ENCODE measurements around the gene ASTN1.

Gene ASTN1

GRCh38 chr1:176942346-176942745, 222.2 kb downstream of the ASTN1 start:
- no peak overlapping the region for H3K4me3 ChIP-seq (ENCODE audit: low read depth in 1 of 2, low read length in 2 of 2)
- no peaks in the 10 kb centered on the region for H3K36me3 ChIP-seq (ENCODE audit: control insufficient read depth in 1 of 2, insufficient read depth in 2 of 2, low read length in 2 of 2)
- no peaks in the 10 kb centered on the region for H3K27me3 ChIP-seq (ENCODE audit: low read depth, low read length)
- H3K4me1 ChIP-seq (ENCODE audit: control insufficient read depth in 1 of 2, insufficient read depth in 2 of 2, low read length in 2 of 2), result no peaks in the 10 kb centered on the region
- no peak overlapping the region for H3K27ac ChIP-seq (ENCODE audit: low read length)
- no peaks in the 10 kb centered on the region for H3K9me3 ChIP-seq (ENCODE audit: control insufficient read depth in 1 of 2, low read length in 2 of 2)

- Histone ChIP-seq H3K27ac (ENCODE audit: low read length) (no peak overlapping the region), H3K27me3 (ENCODE audit: low read depth, low read length) (no peaks in the 10 kb centered on the region), H3K4me1 (ENCODE audit: control insufficient read depth in 1 of 2, insufficient read depth in 2 of 2, low read length in 2 of 2) (no peaks in the 10 kb centered on the region), H3K9me3 (ENCODE audit: control insufficient read depth in 1 of 2, low read length in 2 of 2) (no peaks in the 10 kb centered on the region), H3K4me3 (ENCODE audit: low read depth in 1 of 2, low read length in 2 of 2) (no peak overlapping the region), H3K36me3 (ENCODE audit: control insufficient read depth in 1 of 2, insufficient read depth in 2 of 2, low read length in 2 of 2) (no peaks in the 10 kb centered on the region)
These were observed 224.5 kb downstream of the ASTN1 start for GRCh38 chr1:176939993-176940392.

DNA sequence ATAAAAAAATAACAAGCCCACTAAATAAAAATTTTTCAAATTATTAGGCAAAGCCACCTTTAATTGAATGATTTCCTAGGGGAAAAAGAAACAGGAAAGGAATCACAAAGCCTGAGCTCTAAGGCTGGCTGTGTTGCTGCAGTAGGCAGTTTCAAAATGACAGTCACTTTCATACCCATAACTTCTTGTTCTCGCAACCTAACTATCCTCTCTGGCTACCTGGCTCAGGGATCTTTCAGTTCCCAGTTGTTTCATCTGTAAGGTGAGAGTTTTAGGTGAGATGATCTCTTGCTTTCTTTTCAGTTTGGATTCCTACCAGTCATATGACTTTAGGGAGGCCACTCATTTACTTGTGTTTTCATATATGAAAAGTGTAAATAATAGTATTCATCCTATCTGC, 226.1 kb downstream of the ASTN1 start:
- H3K27ac ChIP-seq (ENCODE audit: low read length), result no peak overlapping the region
- H3K27me3 ChIP-seq (ENCODE audit: low read depth, low read length), result no peaks in the 10 kb centered on the region
- no peaks in the 10 kb centered on the region for H3K36me3 ChIP-seq (ENCODE audit: control insufficient read depth in 1 of 2, insufficient read depth in 2 of 2, low read length in 2 of 2)
- no peak overlapping the region for H3K4me3 ChIP-seq (ENCODE audit: low read depth in 1 of 2, low read length in 2 of 2)
- no peaks in the 10 kb centered on the region for H3K4me1 ChIP-seq (ENCODE audit: control insufficient read depth in 1 of 2, insufficient read depth in 2 of 2, low read length in 2 of 2)
- no peaks in the 10 kb centered on the region for H3K9me3 ChIP-seq (ENCODE audit: control insufficient read depth in 1 of 2, low read length in 2 of 2)

GRCh38 chr1:176934370-176934769, 230.1 kb downstream of the ASTN1 start:
- H3K27ac ChIP-seq (ENCODE audit: low read length), result no peak overlapping the region
- H3K27me3 ChIP-seq (ENCODE audit: low read depth, low read length), result no peaks in the 10 kb centered on the region
- H3K4me3 ChIP-seq (ENCODE audit: low read depth in 1 of 2, low read length in 2 of 2), result no peak overlapping the region
- H3K4me1 ChIP-seq (ENCODE audit: control insufficient read depth in 1 of 2, insufficient read depth in 2 of 2, low read length in 2 of 2), result no peaks in the 10 kb centered on the region
- H3K9me3 ChIP-seq (ENCODE audit: control insufficient read depth in 1 of 2, low read length in 2 of 2), result no peaks in the 10 kb centered on the region
- no peaks in the 10 kb centered on the region for H3K36me3 ChIP-seq (ENCODE audit: control insufficient read depth in 1 of 2, insufficient read depth in 2 of 2, low read length in 2 of 2)

DNA sequence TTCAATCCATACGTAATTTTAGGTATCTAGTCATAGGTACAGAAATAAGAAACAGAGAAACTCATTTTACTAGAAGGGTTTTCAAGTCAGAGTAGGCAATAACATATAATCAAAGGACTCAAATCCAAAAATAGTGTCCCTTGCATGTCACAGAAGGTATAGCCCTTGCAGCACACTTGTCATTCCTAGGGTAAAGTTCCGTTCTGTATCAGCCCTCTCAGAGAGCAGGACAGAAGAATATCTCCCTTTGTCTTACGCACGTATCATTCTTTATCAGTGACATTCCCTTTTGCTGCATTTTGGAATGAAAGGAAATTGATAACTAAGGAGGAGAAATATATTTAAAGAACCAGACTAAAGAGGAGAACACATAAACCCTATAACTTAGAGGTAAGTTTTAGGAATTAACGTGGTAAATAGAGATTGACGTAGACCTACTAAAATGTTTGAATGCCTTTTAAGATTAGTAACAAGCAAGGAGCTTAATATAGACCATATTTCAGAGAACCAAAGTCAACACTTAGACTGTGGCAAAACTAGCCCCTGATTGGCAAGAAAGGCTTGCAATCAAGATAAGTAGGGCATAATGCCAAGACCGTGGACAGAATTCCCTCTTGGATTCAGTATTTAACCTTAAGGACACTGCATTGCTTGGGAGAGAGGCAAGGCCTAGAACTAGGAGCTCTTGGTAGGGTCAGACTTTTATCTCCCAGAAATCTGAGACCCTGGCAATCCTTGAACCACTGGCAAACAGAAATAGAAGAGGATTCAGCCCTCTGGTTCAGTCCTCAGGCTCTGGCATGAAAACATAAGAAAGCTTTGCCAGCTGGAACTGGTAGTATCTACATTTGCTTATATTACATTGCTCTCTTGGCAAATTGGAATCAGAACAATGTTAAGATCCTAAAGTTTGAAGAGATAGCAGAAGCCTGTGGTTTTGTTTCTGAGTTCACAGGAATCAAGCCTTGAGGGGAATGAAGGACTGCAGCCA, 232.1 kb downstream of the ASTN1 start:
- no peaks in the 10 kb centered on the region for H3K36me3 ChIP-seq (ENCODE audit: control insufficient read depth in 1 of 2, insufficient read depth in 2 of 2, low read length in 2 of 2)
- no peaks in the 10 kb centered on the region for H3K4me1 ChIP-seq (ENCODE audit: control insufficient read depth in 1 of 2, insufficient read depth in 2 of 2, low read length in 2 of 2)
- H3K9me3 ChIP-seq (ENCODE audit: control insufficient read depth in 1 of 2, low read length in 2 of 2), result no peaks in the 10 kb centered on the region
- no peak overlapping the region for H3K4me3 ChIP-seq (ENCODE audit: low read depth in 1 of 2, low read length in 2 of 2)
- H3K27ac ChIP-seq (ENCODE audit: low read length), result no peak overlapping the region
- no peaks in the 10 kb centered on the region for H3K27me3 ChIP-seq (ENCODE audit: low read depth, low read length)

GRCh38 chr1:176931526-176931925, 233.0 kb downstream of the ASTN1 start:
- no peaks in the 10 kb centered on the region for H3K9me3 ChIP-seq (ENCODE audit: control insufficient read depth in 1 of 2, low read length in 2 of 2)
- no peaks in the 10 kb centered on the region for H3K27me3 ChIP-seq (ENCODE audit: low read depth, low read length)
- no peak overlapping the region for H3K27ac ChIP-seq (ENCODE audit: low read length)
- H3K36me3 ChIP-seq (ENCODE audit: control insufficient read depth in 1 of 2, insufficient read depth in 2 of 2, low read length in 2 of 2), result no peaks in the 10 kb centered on the region
- H3K4me3 ChIP-seq (ENCODE audit: low read depth in 1 of 2, low read length in 2 of 2), result no peak overlapping the region
- no peaks in the 10 kb centered on the region for H3K4me1 ChIP-seq (ENCODE audit: control insufficient read depth in 1 of 2, insufficient read depth in 2 of 2, low read length in 2 of 2)

- Histone ChIP-seq H3K4me3 (ENCODE audit: low read depth in 1 of 2, low read length in 2 of 2) (no peak overlapping the region), H3K9me3 (ENCODE audit: control insufficient read depth in 1 of 2, low read length in 2 of 2) (no peaks in the 10 kb centered on the region), H3K27ac (ENCODE audit: low read length) (no peak overlapping the region), H3K27me3 (ENCODE audit: low read depth, low read length) (no peaks in the 10 kb centered on the region), H3K4me1 (ENCODE audit: control insufficient read depth in 1 of 2, insufficient read depth in 2 of 2, low read length in 2 of 2) (no peaks in the 10 kb centered on the region), H3K36me3 (ENCODE audit: control insufficient read depth in 1 of 2, insufficient read depth in 2 of 2, low read length in 2 of 2) (no peaks in the 10 kb centered on the region)
These were observed 238.0 kb downstream of the ASTN1 start for GRCh38 chr1:176926330-176927086.

GRCh38 chr1:176925223-176925622, 239.3 kb downstream of the ASTN1 start:
- Histone ChIP-seq H3K4me1 (ENCODE audit: control insufficient read depth in 1 of 2, insufficient read depth in 2 of 2, low read length in 2 of 2) (no peaks in the 10 kb centered on the region), H3K27me3 (ENCODE audit: low read depth, low read length) (no peaks in the 10 kb centered on the region), H3K9me3 (ENCODE audit: control insufficient read depth in 1 of 2, low read length in 2 of 2) (no peaks in the 10 kb centered on the region), H3K27ac (ENCODE audit: low read length) (no peak overlapping the region), H3K36me3 (ENCODE audit: control insufficient read depth in 1 of 2, insufficient read depth in 2 of 2, low read length in 2 of 2) (no peaks in the 10 kb centered on the region), H3K4me3 (ENCODE audit: low read depth in 1 of 2, low read length in 2 of 2) (no peak overlapping the region)

GRCh38 chr1:176923283-176923682, 241.2 kb downstream of the ASTN1 start:
- Histone ChIP-seq H3K27me3 (ENCODE audit: low read depth, low read length) (no peaks in the 10 kb centered on the region), H3K4me3 (ENCODE audit: low read depth in 1 of 2, low read length in 2 of 2) (no peak overlapping the region), H3K4me1 (ENCODE audit: control insufficient read depth in 1 of 2, insufficient read depth in 2 of 2, low read length in 2 of 2) (no peaks in the 10 kb centered on the region), H3K9me3 (ENCODE audit: control insufficient read depth in 1 of 2, low read length in 2 of 2) (no peaks in the 10 kb centered on the region), H3K27ac (ENCODE audit: low read length) (no peak overlapping the region), H3K36me3 (ENCODE audit: control insufficient read depth in 1 of 2, insufficient read depth in 2 of 2, low read length in 2 of 2) (no peaks in the 10 kb centered on the region)

DNA sequence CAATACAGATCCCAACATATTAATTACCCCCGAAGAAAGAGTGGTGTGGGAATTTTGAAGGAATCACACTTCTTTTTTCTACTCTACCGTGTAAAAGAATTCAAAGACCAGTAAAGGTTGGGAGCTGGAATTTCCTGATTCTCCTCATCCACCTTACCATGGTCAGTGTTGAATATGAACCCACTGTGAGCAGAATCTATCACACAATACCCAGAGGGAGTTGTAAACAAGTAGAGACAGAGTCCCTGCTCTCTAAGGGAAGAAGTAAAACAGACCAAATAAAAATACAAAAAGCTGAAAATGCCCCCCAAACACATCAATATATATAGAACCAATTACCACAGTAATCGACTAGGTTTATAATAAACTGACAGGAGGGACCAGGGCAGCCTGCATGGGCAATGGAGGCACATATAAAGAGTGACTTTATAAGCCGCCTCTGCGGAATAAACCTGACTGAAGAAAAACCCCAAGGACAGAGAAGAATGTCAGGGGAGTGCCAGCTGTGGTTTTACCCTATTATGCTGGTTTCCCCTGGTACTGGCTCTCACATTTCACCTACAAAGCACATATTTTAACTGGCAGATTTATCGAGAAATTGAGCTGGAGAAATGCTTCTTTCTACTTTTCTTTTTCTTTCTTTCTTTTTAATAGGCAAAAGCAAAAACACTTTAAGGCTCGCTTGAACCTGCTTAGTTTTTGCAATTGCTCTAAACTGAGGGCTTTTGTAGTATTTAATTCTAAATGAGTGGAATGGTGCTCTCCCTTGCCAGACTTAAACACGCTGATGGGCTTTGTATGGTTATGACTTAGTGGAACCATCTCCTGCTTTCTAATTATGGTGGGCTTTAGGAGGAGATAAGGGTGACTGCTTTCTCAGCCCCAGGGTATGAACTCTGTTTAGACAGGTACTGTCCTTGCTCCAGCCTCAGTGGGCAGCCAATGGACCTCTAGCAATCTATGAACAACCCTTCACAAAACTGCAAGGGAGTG, 244.8 kb downstream of the ASTN1 start:
- H3K9me3 ChIP-seq (ENCODE audit: control insufficient read depth in 1 of 2, low read length in 2 of 2), result no peaks in the 10 kb centered on the region
- no peak overlapping the region for H3K4me3 ChIP-seq (ENCODE audit: low read depth in 1 of 2, low read length in 2 of 2)
- H3K36me3 ChIP-seq (ENCODE audit: control insufficient read depth in 1 of 2, insufficient read depth in 2 of 2, low read length in 2 of 2), result no peaks in the 10 kb centered on the region

GRCh38 chr1:176905648-176906047, 258.9 kb downstream of the ASTN1 start:
- Histone ChIP-seq H3K27ac (ENCODE audit: low read length) (no peak overlapping the region), H3K9me3 (ENCODE audit: control insufficient read depth in 1 of 2, low read length in 2 of 2) (no peaks in the 10 kb centered on the region), H3K4me3 (ENCODE audit: low read depth in 1 of 2, low read length in 2 of 2) (no peak overlapping the region), H3K27me3 (ENCODE audit: low read depth, low read length) (no peaks in the 10 kb centered on the region), H3K4me1 (ENCODE audit: control insufficient read depth in 1 of 2, insufficient read depth in 2 of 2, low read length in 2 of 2) (no peaks in the 10 kb centered on the region), H3K36me3 (ENCODE audit: control insufficient read depth in 1 of 2, insufficient read depth in 2 of 2, low read length in 2 of 2) (no peaks in the 10 kb centered on the region)

More for the DNA sequence above, 244.8 kb downstream of the ASTN1 start:
- Histone ChIP-seq H3K4me1 (ENCODE audit: control insufficient read depth in 1 of 2, insufficient read depth in 2 of 2, low read length in 2 of 2) (no peaks in the 10 kb centered on the region), H3K27ac (ENCODE audit: low read length) (no peak overlapping the region), H3K27me3 (ENCODE audit: low read depth, low read length) (no peaks in the 10 kb centered on the region)

Measured in muscle layer of duodenum (tissue), 2 donors.